ENCODE data around the gene SLC35D1.
"Not testable (repeated sequence)": the region's sequence is repeated elsewhere in the genome, so short reads cannot be mapped to it uniquely, and the experiment has no call there.

Gene SLC35D1

GRCh38 chr1:66982561-66983260 lies 71.2 kb downstream of the SLC35D1 start:
- TF ChIP-seq, protein P1, sequence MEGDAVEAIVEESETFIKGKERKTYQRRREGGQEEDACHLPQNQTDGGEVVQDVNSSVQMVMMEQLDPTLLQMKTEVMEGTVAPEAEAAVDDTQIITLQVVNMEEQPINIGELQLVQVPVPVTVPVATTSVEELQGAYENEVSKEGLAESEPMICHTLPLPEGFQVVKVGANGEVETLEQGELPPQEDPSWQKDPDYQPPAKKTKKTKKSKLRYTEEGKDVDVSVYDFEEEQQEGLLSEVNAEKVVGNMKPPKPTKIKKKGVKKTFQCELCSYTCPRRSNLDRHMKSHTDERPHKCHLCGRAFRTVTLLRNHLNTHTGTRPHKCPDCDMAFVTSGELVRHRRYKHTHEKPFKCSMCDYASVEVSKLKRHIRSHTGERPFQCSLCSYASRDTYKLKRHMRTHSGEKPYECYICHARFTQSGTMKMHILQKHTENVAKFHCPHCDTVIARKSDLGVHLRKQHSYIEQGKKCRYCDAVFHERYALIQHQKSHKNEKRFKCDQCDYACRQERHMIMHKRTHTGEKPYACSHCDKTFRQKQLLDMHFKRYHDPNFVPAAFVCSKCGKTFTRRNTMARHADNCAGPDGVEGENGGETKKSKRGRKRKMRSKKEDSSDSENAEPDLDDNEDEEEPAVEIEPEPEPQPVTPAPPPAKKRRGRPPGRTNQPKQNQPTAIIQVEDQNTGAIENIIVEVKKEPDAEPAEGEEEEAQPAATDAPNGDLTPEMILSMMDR (IDR thresholded peaks at IDR 0.05; ENCODE audit: low read depth, low read length): no peak
- H3K4me3 ChIP-seq (replicated peaks in 1 of 2; ENCODE audit: low read depth in 2 of 2, low read length in 2 of 2): no peak overlapping the region
- DNase-seq (ENCODE audit: low read depth in 2 of 2): no peak

DNA sequence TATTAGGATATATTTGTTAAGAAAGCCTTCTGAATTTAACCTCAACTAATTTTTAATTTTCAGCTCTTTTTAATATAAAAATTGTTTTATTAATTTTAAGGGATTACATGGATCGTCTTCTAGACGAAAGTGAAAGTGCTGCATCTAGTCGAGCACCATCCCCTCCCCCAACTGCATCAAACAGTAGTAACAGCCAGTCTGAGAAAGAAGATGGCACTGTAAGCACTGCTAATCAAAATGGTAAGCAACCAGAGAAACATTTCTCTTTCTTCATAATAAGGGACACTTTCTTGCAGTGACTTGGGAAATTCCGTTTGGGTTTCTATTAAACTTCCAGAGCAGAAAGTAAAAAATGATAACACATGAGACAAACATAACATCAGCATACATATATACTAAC lies 72.3 kb downstream of the SLC35D1 start:
- TF ChIP-seq, protein P1 (IDR thresholded peaks at IDR 0.05; ENCODE audit: low read depth, low read length): no peak
- H3K4me3 ChIP-seq (replicated peaks in 1 of 2; ENCODE audit: low read depth in 2 of 2, low read length in 2 of 2): peak overlapping the region in 1 of 2 donors; percentile 22
- peak; percentile 18 to 53 for DNase-seq (ENCODE audit: low read depth in 2 of 2)

DNA sequence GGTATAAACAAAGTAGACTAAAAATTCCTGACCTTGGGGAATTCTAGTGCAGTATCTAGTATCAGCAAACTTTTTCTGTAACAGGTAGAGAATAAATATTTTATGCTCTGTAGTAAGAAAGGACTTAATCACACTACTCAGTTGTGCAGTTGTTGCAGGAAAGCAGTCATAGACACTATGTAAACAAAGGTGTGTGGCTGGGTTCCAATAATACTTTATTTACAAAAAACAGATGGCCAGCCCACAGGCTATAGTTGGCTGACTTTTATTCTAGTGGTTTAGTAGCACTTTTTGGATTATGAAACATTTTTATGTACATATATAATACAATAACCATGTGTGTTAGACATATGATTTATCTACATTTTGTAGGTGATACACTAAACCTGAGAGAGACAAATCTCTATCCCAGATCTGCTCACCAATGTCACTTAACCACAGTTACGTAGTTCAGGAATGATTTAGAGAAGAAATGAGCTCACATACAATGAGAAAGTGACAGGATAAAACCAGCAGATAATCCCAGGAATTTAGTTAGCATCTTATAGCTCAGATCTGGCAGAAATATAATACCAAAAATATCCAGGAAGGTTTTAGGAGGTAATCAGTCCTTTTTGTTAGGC lies 73.1 kb downstream of the SLC35D1 start:
- no peak overlapping the region for H3K4me3 ChIP-seq (replicated peaks in 1 of 2; ENCODE audit: low read depth in 2 of 2, low read length in 2 of 2)
- TF ChIP-seq, protein P1 (IDR thresholded peaks at IDR 0.05; ENCODE audit: low read depth, low read length): no peak
- peak in 1 of 2 donors; percentile 60 for DNase-seq (ENCODE audit: low read depth in 2 of 2)

DNA sequence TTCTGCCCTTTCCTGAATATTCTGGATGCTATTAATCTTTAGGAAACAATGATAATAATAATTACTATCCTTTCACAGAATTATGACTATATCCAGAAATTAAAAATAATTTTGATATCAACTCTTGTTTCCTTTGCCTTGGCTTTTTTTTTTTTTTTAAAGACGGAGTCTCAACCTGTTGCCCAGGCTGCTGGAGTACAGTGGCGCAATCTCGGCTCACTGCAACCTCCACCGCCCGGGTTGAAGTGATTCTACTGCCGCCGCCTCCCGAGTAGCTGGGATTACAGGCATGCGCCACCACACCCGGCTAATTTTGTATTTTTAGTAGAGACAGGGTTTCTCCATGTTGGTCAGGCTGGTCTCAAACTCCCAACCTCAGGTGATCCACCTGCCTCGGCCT lies 74.3 kb downstream of the SLC35D1 start:
- not testable (repeated sequence) for H3K4me3 ChIP-seq (replicated peaks in 1 of 2; ENCODE audit: low read depth in 2 of 2, low read length in 2 of 2); DNase-seq (ENCODE audit: low read depth in 2 of 2)

DNA sequence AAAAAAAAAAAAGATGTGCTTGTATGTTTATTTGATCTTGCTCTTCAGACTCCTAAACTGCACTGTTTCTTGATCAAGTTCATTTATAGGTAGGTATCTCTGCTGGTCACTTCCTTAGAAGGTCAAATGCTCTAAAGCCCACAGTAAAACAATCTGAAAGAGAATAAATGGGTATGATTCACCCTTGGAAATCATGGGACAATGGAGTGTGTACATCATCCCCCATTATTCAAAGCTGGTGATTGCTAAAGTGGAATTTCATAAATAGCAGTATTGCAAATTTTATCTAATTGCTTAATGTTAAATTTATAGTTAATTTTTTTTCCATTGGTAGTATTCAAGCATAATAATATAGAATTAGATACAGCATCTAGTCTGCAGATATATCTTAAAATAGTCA lies 75.7 kb downstream of the SLC35D1 start:
- DNase-seq (ENCODE audit: low read depth in 2 of 2): peak in 1 of 2 donors; percentile 42
- TF ChIP-seq, protein P1 (IDR thresholded peaks at IDR 0.05; ENCODE audit: low read depth, low read length): no peak
- H3K4me3 ChIP-seq (replicated peaks in 1 of 2; ENCODE audit: low read depth in 2 of 2, low read length in 2 of 2): no peak overlapping the region

GRCh38 chr1:66968574-66968973 lies 85.4 kb downstream of the SLC35D1 start:
- no peak for DNase-seq (ENCODE audit: low read depth in 2 of 2)
- no peak overlapping the region for H3K4me3 ChIP-seq (replicated peaks in 1 of 2; ENCODE audit: low read depth in 2 of 2, low read length in 2 of 2)
- TF ChIP-seq, protein P1 (IDR thresholded peaks at IDR 0.05; ENCODE audit: low read depth, low read length): no peak

- not testable (repeated sequence) for DNase-seq (ENCODE audit: low read depth in 2 of 2); H3K4me3 ChIP-seq (replicated peaks in 1 of 2; ENCODE audit: low read depth in 2 of 2, low read length in 2 of 2)
Observed at GRCh38 chr1:66966188-66966873, 87.6 kb downstream of the SLC35D1 start.
